Psoas muscle (tissue), 8 donors: ENCODE measurements around the gene BIRC6. TPM values are rescaled to one million over a fixed set of nuclear protein-coding genes. Genes with fewer than 3 reads are reported as not detected.

Experiments
- ATAC-seq, 4 donors: fragments of 200-7000 bp; cut with Tn5 transposase; one replicate each; pipeline ENCODE4 v1.9.1; 2020; ENCODE audit warnings: moderate library complexity in 3 of 4, mild to moderate bottlenecking in 2 of 4
- DNase-seq, 2 donors: peaks; one replicate each; pipeline ENCODE4 v3.0.0-alpha.2; 2020
- H3K27ac ChIP-seq: fragments of 200-600 bp; one replicate; pipeline ENCODE4 v1.8.0; 2022
- H3K27me3 ChIP-seq, 3 donors: fragments of 200-600 bp in 1 of 3; one replicate each; pipeline versions ENCODE4 v1.6.1 to v1.8.0; 2013 to 2022; ENCODE audit warnings: low read length in 2 of 3, mild to moderate bottlenecking in 2 of 3, moderate library complexity in 1 of 3; ENCODE audit not compliant: insufficient read depth in 3 of 3
- H3K36me3 ChIP-seq, 2 donors: fragments of 200-600 bp in 1 of 2; one replicate each; pipeline versions ENCODE4 v1.6.1 to v1.8.0; 2013 to 2022; ENCODE audit warnings: low read depth in 1 of 2, mild to moderate bottlenecking in 1 of 2, moderate library complexity in 1 of 2; ENCODE audit not compliant: insufficient read depth in 1 of 2
- H3K4me1 ChIP-seq: fragments of 200-600 bp; one replicate; pipeline ENCODE4 v1.8.0; 2022
- H3K4me3 ChIP-seq: fragments of 200-600 bp; one replicate; pipeline ENCODE4 v1.8.0; 2022; ENCODE audit warnings: mild to moderate bottlenecking
- H3K9me3 ChIP-seq: fragments of 200-600 bp; one replicate; pipeline ENCODE4 v1.8.0; 2022
- CTCF ChIP-seq: fragments of 200-600 bp; IDR thresholded peaks from one replicate; pipeline ENCODE4 v1.8.0; 2022; ENCODE audit warnings: antibody characterized with exemption
- WGBS, 3 donors: extraction: QIAGEN DNeasy Blood & Tissue Kit; methylation state at CpG; one replicate each; pipeline versions ENCODE4 v1.1.6 to v1.1.7; 2013; 5-methylcytosine and 5-hydroxymethylcytosine counted together
- intact Hi-C, 2 donors: fragments of 100-400 bp; cut with DNase I; formaldehyde crosslinking; loops; one replicate each; pipeline versions ENCODE4 v1.11.0 to v1.14.2; 2022
- polyA plus RNA-seq, 3 donors: library from polyadenylated mRNA; stranded (reverse); fragments of 200-250 nt; gene quantifications; one replicate each; pipeline ENCODE4 v1.2.3, GENCODE V29; 2013
- total RNA-seq, 4 donors: library from RNA; stranded (reverse); fragmentation: NEBNext Ultra II Directional in 2 of 4; extraction: Animal tissue kit (Norgen Biotek cat#: 25700) in 2 of 4; gene quantifications; one replicate each; pipeline versions ENCODE4 v1.2.1 to v1.2.4, GENCODE V29; 2021 to 2023
- donor health status: healthy with polysubstance abuse.
- donor health status: DM: no; HTN: no; CAD: no; lungs with moderate emphysema.
- donor health status: Bipolar disorder and iron deficiency.
- donor health status: healthy.
- donor health status: DM: yes; HTN: yes; CAD: no.
- donor health status: DM: no; HTN: no; CAD: no.
- donor health status: DM: no; HTN: no; CAD: no.
- donor health status: DM: yes; HTN: yes; CAD: no.

Gene BIRC6
- total and polyA plus RNA-seq, 7 donors = 11.1 to 66.7 (median 38.1) TPM

DNA sequence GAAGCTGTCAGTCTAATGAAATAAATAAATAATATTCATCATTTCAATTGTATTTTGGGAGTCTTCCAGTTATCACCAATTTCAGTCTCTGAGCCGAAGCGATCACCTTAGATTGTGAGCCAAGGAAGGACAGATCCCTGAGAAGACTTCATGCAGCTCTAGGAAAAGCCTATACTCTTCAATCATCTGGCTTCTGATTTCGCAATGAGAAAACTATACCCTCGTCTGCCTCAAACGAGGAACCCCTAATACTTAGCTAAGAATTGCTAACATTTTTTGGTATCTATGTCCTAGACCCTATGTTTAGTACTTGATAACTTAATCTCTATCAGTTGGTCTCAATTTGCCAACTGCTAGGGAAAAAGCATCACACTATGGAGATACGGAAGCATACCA is 266.5 kb downstream of the BIRC6 start:
- Histone ChIP-seq H3K4me1 (peaks cover 11% of the 10 kb centered on the region), H3K27ac (no peak overlapping the region), H3K9me3 (no peaks in the 10 kb centered on the region), H3K4me3 (no peak overlapping the region), H3K27me3 (no peaks in the 10 kb centered on the region), H3K36me3 (peaks cover 0 to 28% of the 10 kb centered on the region in 2 donors)
- 63 to 85% (median 76%) methylated on average over 6 of the region's 6 CpGs for WGBS, 3 donors
- ATAC-seq = no peak
- intact Hi-C loops = no loop called here
- TF ChIP-seq CTCF = no peak
- DNase-seq = no peak

DNA sequence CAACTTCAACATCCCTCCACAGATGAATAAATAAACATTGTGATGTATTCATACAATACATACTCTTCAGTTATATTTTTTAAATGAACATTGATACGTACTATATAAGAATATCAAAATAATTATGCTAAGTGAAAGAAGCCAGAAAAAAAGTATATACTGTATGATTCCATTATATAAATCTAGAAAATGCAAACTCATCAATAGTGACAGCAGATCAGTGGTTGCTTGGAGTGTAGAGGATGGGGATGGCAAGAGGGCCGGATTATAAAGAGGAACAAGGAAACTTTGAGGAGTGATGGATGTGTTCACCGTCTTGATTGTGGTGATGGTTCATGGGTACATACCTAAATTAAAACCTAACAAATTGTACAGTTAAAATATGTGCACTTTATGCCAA is 268.0 kb downstream of the BIRC6 start:
- 84 to 91% (median 87%) methylated on average over 3 of the region's 3 CpGs for WGBS, 3 donors
- no peak for ATAC-seq
- no peak overlapping the region for H3K27ac ChIP-seq
- H3K27me3 ChIP-seq = no peaks in the 10 kb centered on the region
- no peak for TF ChIP-seq CTCF
- H3K36me3 ChIP-seq = peaks cover 0 to 15% of the 10 kb centered on the region in 2 donors
- peaks cover 16% of the 10 kb centered on the region for H3K4me1 ChIP-seq
- no peaks in the 10 kb centered on the region for H3K9me3 ChIP-seq
- H3K4me3 ChIP-seq = no peak overlapping the region
- intact Hi-C loops = no loop called here
- no peak for DNase-seq

DNA sequence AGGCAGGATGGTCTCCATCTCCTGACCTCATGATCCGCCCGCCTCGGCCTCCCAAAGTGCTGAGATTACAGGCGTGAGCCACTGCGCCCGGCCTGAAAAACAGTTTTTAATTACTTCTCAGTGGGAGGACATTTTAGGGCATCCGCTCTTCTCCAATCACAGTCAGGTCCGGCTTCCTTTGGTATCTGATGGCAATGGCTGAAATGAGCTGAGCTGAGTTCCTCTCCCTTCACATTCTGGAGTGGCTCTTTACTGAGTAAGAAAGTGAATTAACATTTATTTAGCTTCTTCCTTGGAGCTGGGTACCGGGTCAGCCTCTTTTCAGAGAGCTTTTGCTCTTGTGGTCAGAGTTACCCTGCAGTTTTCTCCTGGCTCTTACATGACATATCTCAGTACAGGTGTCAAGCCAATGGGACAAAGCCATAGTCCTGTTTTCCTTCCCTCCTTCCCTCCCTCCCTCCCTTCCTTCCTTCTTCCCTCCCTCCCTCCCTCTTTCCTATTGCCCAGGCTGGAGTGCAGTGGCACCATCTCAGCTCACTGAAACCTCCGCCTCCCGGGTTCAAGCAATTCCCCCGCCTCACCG is 269.9 kb downstream of the BIRC6 start:
- DNase-seq (no peak), ATAC-seq (no peak)
- Histone ChIP-seq H3K36me3 (peaks cover 5 to 20% of the 10 kb centered on the region in 2 donors), H3K4me3 (peak overlapping the region; percentile 91), H3K4me1 (peaks cover 16% of the 10 kb centered on the region), H3K27me3 (no peaks in the 10 kb centered on the region), H3K27ac (no peak overlapping the region), H3K9me3 (no peaks in the 10 kb centered on the region)
- TF ChIP-seq CTCF = no peak
- intact Hi-C loops = no loop called here
- WGBS, 3 donors = 56 to 68% (median 63%) methylated on average over 12 to 13 of the region's 13 CpGs

- DNase-seq (peak; percentile 51 to 68), ATAC-seq (peak; percentile 51 to 77 (median 67))
- Histone ChIP-seq H3K27ac (peak overlapping the region; percentile 77), H3K9me3 (no peaks in the 10 kb centered on the region), H3K36me3 (peaks cover 5 to 21% of the 10 kb centered on the region in 2 donors), H3K4me1 (peaks cover 11% of the 10 kb centered on the region), H3K4me3 (peak overlapping the region; percentile 91), H3K27me3 (no peaks in the 10 kb centered on the region)
- intact Hi-C loops = no loop called here
- 1 to 2% (median 2%) methylated on average over 16 of the region's 16 CpGs for WGBS, 3 donors
- no peak for TF ChIP-seq CTCF
These were observed 270.6 kb downstream of the BIRC6 start for GRCh38 chr2:32627441-32627813.
